ENCODE results near the gene NSUN4. TPM values are rescaled to one million over a fixed set of nuclear protein-coding genes. Genes with fewer than 3 reads are reported as not detected.

NSUN4 gene
- total RNA-seq, 1 donor from 2014 or later: 16.9 TPM

DNA sequence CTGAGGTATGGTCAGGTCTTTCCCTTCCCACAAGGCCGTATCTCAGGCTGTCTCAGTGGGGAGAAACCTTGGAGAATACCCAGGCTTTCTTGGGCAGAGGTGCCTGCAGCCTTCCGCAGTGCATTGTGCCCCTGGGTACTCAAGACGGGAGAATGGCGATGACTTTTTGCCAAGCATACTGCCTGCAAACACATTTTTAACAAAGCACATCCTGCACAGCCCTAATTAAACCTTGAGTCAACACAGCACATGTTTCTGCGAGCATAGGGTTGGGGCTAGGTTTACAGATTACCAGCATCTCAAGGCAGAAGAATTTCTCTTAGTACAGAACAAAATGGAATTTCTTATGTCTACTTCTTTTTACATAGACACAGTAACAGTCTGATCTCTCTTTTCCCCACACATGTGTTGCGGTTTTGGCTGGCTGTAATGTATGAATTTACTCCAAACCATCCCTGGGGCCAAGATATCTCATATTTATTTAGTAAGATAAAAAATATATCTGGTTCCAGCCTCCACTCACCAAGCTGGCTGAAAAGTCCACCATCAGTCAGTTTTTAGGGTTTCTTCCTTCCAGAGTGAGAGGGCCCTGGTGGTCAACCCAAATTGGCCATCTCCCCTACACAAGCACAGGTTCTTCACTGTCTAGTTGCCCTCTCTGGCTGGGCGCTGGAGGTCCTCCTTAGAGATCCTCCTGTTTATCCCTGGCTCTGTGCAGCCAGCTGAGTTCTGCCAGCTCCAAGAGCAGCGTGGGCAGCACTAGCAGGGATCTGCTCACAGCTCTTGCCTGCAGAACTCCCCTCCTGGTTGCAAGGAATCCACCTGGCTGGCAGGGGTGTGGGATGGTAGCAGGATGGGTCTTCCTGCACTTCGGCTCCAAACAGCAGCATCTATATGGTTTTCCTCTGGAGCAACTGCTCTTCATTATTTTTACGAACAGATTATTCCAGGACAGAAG is 56.1 kb downstream of the NSUN4 start:
- Mint-ChIP-seq H3K27me3 (ENCODE audit: low read depth, unreplicated experiment) (peaks cover 43% of the 10 kb centered on the region), H3K27ac (ENCODE audit: unreplicated experiment) (no peak overlapping the region), H3K9me3 (ENCODE audit: unreplicated experiment) (peaks cover 28% of the 10 kb centered on the region), H3K4me3 (ENCODE audit: unreplicated experiment) (no peak overlapping the region), H3K36me3 (ENCODE audit: low read depth, unreplicated experiment) (peaks cover 5% of the 10 kb centered on the region), H3K4me1 (ENCODE audit: low read depth, unreplicated experiment) (peaks cover 2% of the 10 kb centered on the region)
- Histone ChIP-seq H3K9me3 (ENCODE audit: insufficient read depth, low read depth, low read length) (peaks cover 24% of the 10 kb centered on the region), H4K20me1 (ENCODE audit: insufficient read depth, low read length) (no peaks in the 10 kb centered on the region), H3K79me2 (ENCODE audit: insufficient read depth, low read length) (no peaks in the 10 kb centered on the region), H3K36me3 (ENCODE audit: insufficient read depth, low read length) (no peaks in the 10 kb centered on the region), H3K4me3 (ENCODE audit: insufficient read depth, low read depth, low read length) (no peak overlapping the region), H3K4me1 (ENCODE audit: insufficient read depth, low read length) (no peaks in the 10 kb centered on the region), H2AFZ (ENCODE audit: low read depth, low read length) (no peak overlapping the region), H3K9ac (ENCODE audit: low read length) (no peak overlapping the region), H3K27ac (ENCODE audit: low read depth, low read length) (no peak overlapping the region), H3K4me2 (ENCODE audit: low read length) (no peak overlapping the region), H3K27me3 (ENCODE audit: insufficient read depth, low read length) (peaks cover 36% of the 10 kb centered on the region)
- no peak for TF ChIP-seq EZH2 (IDR thresholded peaks at IDR 0.05; ENCODE audit: insufficient read depth, low read length)
- TF ChIP-seq, protein P1, sequence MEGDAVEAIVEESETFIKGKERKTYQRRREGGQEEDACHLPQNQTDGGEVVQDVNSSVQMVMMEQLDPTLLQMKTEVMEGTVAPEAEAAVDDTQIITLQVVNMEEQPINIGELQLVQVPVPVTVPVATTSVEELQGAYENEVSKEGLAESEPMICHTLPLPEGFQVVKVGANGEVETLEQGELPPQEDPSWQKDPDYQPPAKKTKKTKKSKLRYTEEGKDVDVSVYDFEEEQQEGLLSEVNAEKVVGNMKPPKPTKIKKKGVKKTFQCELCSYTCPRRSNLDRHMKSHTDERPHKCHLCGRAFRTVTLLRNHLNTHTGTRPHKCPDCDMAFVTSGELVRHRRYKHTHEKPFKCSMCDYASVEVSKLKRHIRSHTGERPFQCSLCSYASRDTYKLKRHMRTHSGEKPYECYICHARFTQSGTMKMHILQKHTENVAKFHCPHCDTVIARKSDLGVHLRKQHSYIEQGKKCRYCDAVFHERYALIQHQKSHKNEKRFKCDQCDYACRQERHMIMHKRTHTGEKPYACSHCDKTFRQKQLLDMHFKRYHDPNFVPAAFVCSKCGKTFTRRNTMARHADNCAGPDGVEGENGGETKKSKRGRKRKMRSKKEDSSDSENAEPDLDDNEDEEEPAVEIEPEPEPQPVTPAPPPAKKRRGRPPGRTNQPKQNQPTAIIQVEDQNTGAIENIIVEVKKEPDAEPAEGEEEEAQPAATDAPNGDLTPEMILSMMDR (IDR thresholded peaks at IDR 0.05; ENCODE audit: insufficient read depth, low read depth, low read length): no peak
- no peak for DNase-seq (ENCODE audit: low read depth)
- no peak for FAIRE-seq

DNA sequence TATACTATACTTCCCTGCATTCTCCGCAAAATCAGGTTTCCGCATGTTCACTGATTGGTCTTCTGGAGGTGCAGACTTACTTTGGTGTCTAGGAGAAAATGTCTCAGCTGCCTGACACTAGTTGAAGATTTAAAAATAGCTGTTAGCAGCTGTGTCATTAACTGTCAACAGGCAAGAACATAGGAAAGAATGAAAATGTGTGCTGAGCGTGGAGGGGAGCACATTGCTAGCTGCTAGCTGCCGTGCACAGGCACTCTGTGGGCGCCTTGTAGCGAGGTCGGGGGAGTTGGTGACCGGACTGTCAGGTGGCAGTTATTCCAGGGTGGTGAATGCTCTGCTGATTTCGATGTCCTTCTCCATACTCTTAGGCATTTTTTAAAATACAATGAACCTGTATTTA is 58.7 kb downstream of the NSUN4 start:
- H4K20me1 ChIP-seq (ENCODE audit: insufficient read depth, low read length): no peaks in the 10 kb centered on the region
- no peak overlapping the region for H3K4me3 ChIP-seq (ENCODE audit: insufficient read depth, low read depth, low read length)
- peaks cover 42% of the 10 kb centered on the region for H3K27me3 Mint-ChIP-seq (ENCODE audit: low read depth, unreplicated experiment)
- no peak overlapping the region for H3K27ac Mint-ChIP-seq (ENCODE audit: unreplicated experiment)
- H3K9me3 ChIP-seq (ENCODE audit: insufficient read depth, low read depth, low read length): peaks cover 6% of the 10 kb centered on the region
- H3K36me3 ChIP-seq (ENCODE audit: insufficient read depth, low read length): no peaks in the 10 kb centered on the region
- no peak overlapping the region for H2AFZ ChIP-seq (ENCODE audit: low read depth, low read length)
- peaks cover 2% of the 10 kb centered on the region for H3K4me1 Mint-ChIP-seq (ENCODE audit: low read depth, unreplicated experiment)
- H3K27me3 ChIP-seq (ENCODE audit: insufficient read depth, low read length): peaks cover 29% of the 10 kb centered on the region
- no peaks in the 10 kb centered on the region for H3K79me2 ChIP-seq (ENCODE audit: insufficient read depth, low read length)
- no peak for DNase-seq (ENCODE audit: low read depth)
- H3K27ac ChIP-seq (ENCODE audit: low read depth, low read length): no peak overlapping the region
- H3K9ac ChIP-seq (ENCODE audit: low read length): no peak overlapping the region
- H3K4me2 ChIP-seq (ENCODE audit: low read length): no peak overlapping the region
- H3K36me3 Mint-ChIP-seq (ENCODE audit: low read depth, unreplicated experiment): no peaks in the 10 kb centered on the region
- H3K4me1 ChIP-seq (ENCODE audit: insufficient read depth, low read length): no peaks in the 10 kb centered on the region
- TF ChIP-seq, protein P1 (IDR thresholded peaks at IDR 0.05; ENCODE audit: insufficient read depth, low read depth, low read length): no peak
- H3K9me3 Mint-ChIP-seq (ENCODE audit: unreplicated experiment): peaks cover 13% of the 10 kb centered on the region
- H3K4me3 Mint-ChIP-seq (ENCODE audit: unreplicated experiment): no peak overlapping the region
- no peak for FAIRE-seq

DNA sequence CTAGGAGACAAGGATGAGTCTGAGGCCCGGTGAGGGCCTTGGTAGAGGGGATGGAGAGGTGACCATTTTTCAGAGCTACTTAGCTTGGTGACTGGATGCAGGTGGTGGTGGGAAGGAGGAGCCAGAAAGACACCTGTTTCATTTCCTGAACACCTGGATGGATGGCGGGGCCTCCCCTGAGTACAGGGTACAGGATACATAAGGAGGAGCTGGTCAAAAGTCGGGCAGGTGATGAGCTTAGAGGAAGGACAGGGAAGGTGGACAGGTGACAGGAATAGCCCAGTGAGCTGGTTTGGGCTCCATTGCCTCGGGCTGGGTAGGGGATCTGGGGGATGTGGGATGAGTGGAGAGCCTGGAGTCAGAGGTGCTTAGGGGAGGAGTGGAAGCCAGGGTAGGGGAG is 59.8 kb downstream of the NSUN4 start:
- TF ChIP-seq, protein P1 (IDR thresholded peaks at IDR 0.05; ENCODE audit: insufficient read depth, low read depth, low read length): no peak
- TF ChIP-seq EZH2 (IDR thresholded peaks at IDR 0.05; ENCODE audit: insufficient read depth, low read length): no peak
- H3K27me3 Mint-ChIP-seq (ENCODE audit: low read depth, unreplicated experiment): peaks cover 32% of the 10 kb centered on the region
- H3K27me3 ChIP-seq (ENCODE audit: insufficient read depth, low read length): peaks cover 19% of the 10 kb centered on the region
- H3K27ac Mint-ChIP-seq (ENCODE audit: unreplicated experiment): no peak overlapping the region
- no peak overlapping the region for H3K4me3 Mint-ChIP-seq (ENCODE audit: unreplicated experiment)
- FAIRE-seq (no peak), DNase-seq (ENCODE audit: low read depth) (no peak)
- H3K4me1 Mint-ChIP-seq (ENCODE audit: low read depth, unreplicated experiment): peaks cover 2% of the 10 kb centered on the region
- H3K9me3 ChIP-seq (ENCODE audit: insufficient read depth, low read depth, low read length): no peaks in the 10 kb centered on the region
- no peaks in the 10 kb centered on the region for H3K36me3 ChIP-seq (ENCODE audit: insufficient read depth, low read length)
- no peaks in the 10 kb centered on the region for H3K4me1 ChIP-seq (ENCODE audit: insufficient read depth, low read length)
- H3K4me2 ChIP-seq (ENCODE audit: low read length): no peak overlapping the region
- no peaks in the 10 kb centered on the region for H4K20me1 ChIP-seq (ENCODE audit: insufficient read depth, low read length)
- no peak overlapping the region for H3K4me3 ChIP-seq (ENCODE audit: insufficient read depth, low read depth, low read length)
- H3K36me3 Mint-ChIP-seq (ENCODE audit: low read depth, unreplicated experiment): no peaks in the 10 kb centered on the region
- no peaks in the 10 kb centered on the region for H3K79me2 ChIP-seq (ENCODE audit: insufficient read depth, low read length)
- peaks cover 9% of the 10 kb centered on the region for H3K9me3 Mint-ChIP-seq (ENCODE audit: unreplicated experiment)
- H3K9ac ChIP-seq (ENCODE audit: low read length): no peak overlapping the region
- H3K27ac ChIP-seq (ENCODE audit: low read depth, low read length): no peak overlapping the region
- H2AFZ ChIP-seq (ENCODE audit: low read depth, low read length): no peak overlapping the region
